ENCODE data around the gene NT5C2. TPM values are rescaled to one million over a fixed set of nuclear protein-coding genes. Genes with fewer than 3 reads are reported as not detected.
"Not testable (repeated sequence)": the region's sequence is repeated elsewhere in the genome, so short reads cannot be mapped to it uniquely, and the experiment has no call there.

The NT5C2 gene
- total and polyA plus RNA-seq, 9 donors: 84.1 to 179 (median 124) TPM

GRCh38 chr10:103130910-103131309 lies 62.2 kb downstream of the NT5C2 start:
- peaks cover 15% of the 10 kb centered on the region for H3K36me3 ChIP-seq (ENCODE audit: control insufficient read depth, insufficient read depth, low read length)
- no peak overlapping the region for H3K4me3 ChIP-seq (ENCODE audit: low read length)
- H3K27me3 ChIP-seq (ENCODE audit: control insufficient read depth, insufficient read depth, low read length): no peaks in the 10 kb centered on the region
- no peak overlapping the region for H3K27ac ChIP-seq (ENCODE audit: low read length)
- no peaks in the 10 kb centered on the region for H3K9me3 ChIP-seq (replicated peaks; ENCODE audit: control insufficient read depth, low read depth, low read length)
- no CpG with 5 or more reads among the region's 1 CpG for WGBS (ENCODE audit: insufficient coverage)
- no peaks in the 10 kb centered on the region for H3K4me1 ChIP-seq (ENCODE audit: control insufficient read depth, insufficient read depth, low read length)
- no peak for DNase-seq

DNA sequence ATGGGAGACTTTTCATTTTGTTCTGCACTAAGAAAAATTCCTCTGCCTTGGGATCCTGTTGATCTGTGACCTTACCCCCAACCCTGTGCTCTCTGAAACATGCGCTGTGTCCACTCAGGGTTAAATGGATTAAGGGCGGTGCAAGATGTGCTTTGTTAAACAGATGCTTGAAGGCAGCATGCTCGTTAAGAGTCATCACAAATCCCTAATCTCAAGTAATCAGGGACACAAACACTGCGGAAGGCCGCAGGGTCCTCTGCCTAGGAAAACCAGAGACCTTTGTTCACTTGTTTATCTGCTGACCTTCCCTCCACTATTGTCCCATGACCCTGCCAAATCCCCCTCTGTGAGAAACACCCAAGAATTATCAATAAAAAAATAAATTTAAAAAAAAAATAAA lies 62.9 kb downstream of the NT5C2 start:
- H3K27ac ChIP-seq (ENCODE audit: low read length); DNase-seq; H3K4me1 ChIP-seq (ENCODE audit: control insufficient read depth, insufficient read depth, low read length); H3K9me3 ChIP-seq (replicated peaks; ENCODE audit: control insufficient read depth, low read depth, low read length); H3K27me3 ChIP-seq (ENCODE audit: control insufficient read depth, insufficient read depth, low read length); H3K4me3 ChIP-seq (ENCODE audit: low read length): not testable (repeated sequence)
- peaks cover 16% of the 10 kb centered on the region for H3K36me3 ChIP-seq (ENCODE audit: control insufficient read depth, insufficient read depth, low read length)
- WGBS (ENCODE audit: insufficient coverage): no CpG with 5 or more reads among the region's 5 CpGs

DNA sequence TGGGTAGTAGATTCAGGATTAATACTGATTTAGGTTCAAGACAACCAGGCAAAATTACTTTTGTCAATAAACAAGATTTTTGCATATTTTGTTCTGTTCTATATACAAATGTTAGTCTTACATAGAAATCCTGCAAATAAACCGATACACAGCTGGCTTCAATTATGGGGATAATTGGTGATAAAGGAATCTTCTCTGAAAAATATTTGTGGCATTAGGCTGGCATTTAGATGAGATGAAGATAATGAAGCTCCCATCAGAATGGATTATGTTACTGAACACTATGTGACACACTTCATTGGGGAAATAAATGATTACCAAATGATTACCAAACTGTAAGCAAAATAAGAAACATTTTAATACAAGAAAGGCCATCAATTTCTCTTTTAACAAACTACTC lies 65.8 kb downstream of the NT5C2 start:
- Histone ChIP-seq H3K36me3 (ENCODE audit: control insufficient read depth, insufficient read depth, low read length) (peaks cover 7% of the 10 kb centered on the region), H3K4me1 (ENCODE audit: control insufficient read depth, insufficient read depth, low read length) (no peaks in the 10 kb centered on the region), H3K9me3 (replicated peaks; ENCODE audit: control insufficient read depth, low read depth, low read length) (no peaks in the 10 kb centered on the region), H3K4me3 (ENCODE audit: low read length) (no peak overlapping the region), H3K27ac (ENCODE audit: low read length) (no peak overlapping the region), H3K27me3 (ENCODE audit: control insufficient read depth, insufficient read depth, low read length) (no peaks in the 10 kb centered on the region)
- DNase-seq: no peak
- WGBS (ENCODE audit: insufficient coverage): no CpG with 5 or more reads among the region's 1 CpG

DNA sequence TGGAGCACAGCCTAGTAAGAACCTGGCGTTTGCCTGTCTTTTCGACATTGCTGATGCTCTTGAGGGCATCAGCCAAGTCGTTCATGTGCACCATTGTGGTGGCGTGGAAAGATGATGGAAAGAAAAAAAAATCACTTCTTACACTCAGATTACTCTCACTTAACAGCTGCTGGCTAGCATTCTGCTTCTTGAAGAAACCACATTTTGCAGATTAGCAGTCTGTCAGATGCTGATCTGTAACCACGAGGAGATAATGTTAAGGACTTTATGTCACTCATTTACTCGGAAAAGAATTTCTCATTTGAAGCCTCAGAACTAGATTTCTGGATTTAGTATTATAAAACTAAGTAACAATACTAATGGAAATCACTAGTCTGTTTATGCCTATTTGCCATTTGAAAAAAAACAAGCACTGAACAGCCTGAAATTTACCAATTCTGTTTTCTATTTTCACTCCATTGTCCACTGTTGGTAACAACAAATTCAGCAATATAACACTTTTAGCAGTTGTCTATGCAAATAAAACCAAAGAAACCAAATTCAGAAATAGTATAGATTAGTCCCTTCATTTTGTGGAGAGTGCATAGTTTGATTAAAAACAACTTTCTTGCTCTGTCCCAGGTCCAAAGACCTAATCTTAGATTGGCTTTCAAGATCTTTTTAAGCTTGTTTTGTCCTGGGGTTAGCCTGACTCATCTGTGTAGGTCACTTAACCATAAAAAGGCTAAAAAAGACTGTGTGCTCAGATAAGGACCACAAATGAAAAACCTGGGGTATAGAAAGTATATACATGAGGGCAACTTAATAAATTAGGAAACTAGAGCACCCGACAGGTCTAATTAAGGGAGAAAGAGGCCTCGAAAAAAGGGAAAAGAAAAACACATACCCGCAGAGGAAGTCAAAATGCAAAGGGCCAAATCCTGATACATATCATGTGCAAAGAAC lies 67.5 kb downstream of the NT5C2 start:
- no peaks in the 10 kb centered on the region for H3K9me3 ChIP-seq (replicated peaks; ENCODE audit: control insufficient read depth, low read depth, low read length)
- WGBS (ENCODE audit: insufficient coverage): 78% methylated on average over 3 of the region's 9 CpGs
- H3K36me3 ChIP-seq (ENCODE audit: control insufficient read depth, insufficient read depth, low read length): peaks cover 3% of the 10 kb centered on the region
- DNase-seq: no peak
- no peak overlapping the region for H3K27ac ChIP-seq (ENCODE audit: low read length)
- H3K4me1 ChIP-seq (ENCODE audit: control insufficient read depth, insufficient read depth, low read length): no peaks in the 10 kb centered on the region
- no peak overlapping the region for H3K4me3 ChIP-seq (ENCODE audit: low read length)
- H3K27me3 ChIP-seq (ENCODE audit: control insufficient read depth, insufficient read depth, low read length): no peaks in the 10 kb centered on the region

- no peaks in the 10 kb centered on the region for H3K4me1 ChIP-seq (ENCODE audit: control insufficient read depth, insufficient read depth, low read length)
- no peak overlapping the region for H3K4me3 ChIP-seq (ENCODE audit: low read length)
- no peaks in the 10 kb centered on the region for H3K27me3 ChIP-seq (ENCODE audit: control insufficient read depth, insufficient read depth, low read length)
- peaks cover 3% of the 10 kb centered on the region for H3K36me3 ChIP-seq (ENCODE audit: control insufficient read depth, insufficient read depth, low read length)
- H3K27ac ChIP-seq (ENCODE audit: low read length): no peak overlapping the region
- no peak for DNase-seq
- H3K9me3 ChIP-seq (replicated peaks; ENCODE audit: control insufficient read depth, low read depth, low read length): no peaks in the 10 kb centered on the region
- no CpG with 5 or more reads among the region's 4 CpGs for WGBS (ENCODE audit: insufficient coverage)
These were observed 68.5 kb downstream of the NT5C2 start for GRCh38 chr10:103124420-103125096.

DNA sequence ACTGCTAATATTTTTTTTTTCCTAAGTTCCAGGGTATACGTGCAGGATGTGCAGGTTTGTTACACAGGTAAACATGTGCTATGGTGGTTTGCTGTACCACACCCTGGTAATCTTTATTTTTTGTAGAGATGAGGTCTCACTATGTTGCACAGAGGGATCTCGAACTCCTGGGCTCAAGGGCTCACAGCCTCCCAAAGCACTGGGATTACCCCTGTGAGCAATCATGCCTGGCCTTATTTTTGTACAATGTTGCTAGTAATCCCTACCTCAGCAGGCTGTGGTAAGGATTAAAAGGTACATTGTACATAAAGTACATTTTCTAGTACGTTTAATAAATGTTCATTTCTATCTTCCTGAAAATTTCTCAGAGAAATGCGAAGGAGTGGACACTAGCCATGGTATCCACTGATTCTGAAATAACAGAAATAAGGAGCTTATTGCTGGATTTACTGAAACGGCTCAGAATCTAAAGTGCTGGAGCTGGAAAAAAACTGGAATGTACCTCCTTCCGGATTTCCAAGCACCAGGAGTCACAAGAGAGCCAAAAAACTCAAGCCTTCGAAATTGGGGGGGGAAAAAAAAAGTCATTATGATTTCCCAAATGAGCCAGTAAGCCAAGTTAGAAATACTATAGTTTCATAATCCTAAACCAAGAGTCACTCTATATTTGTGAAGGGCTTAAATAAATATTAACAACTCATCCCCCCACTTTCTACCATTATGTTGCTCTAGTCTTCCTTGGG lies 69.6 kb downstream of the NT5C2 start:
- no peaks in the 10 kb centered on the region for H3K4me1 ChIP-seq (ENCODE audit: control insufficient read depth, insufficient read depth, low read length)
- 14% methylated on average over 1 of the region's 7 CpGs for WGBS (ENCODE audit: insufficient coverage)
- H3K27me3 ChIP-seq (ENCODE audit: control insufficient read depth, insufficient read depth, low read length): no peaks in the 10 kb centered on the region
- H3K27ac ChIP-seq (ENCODE audit: low read length): no peak overlapping the region
- DNase-seq: peak; percentile 72
- no peaks in the 10 kb centered on the region for H3K9me3 ChIP-seq (replicated peaks; ENCODE audit: control insufficient read depth, low read depth, low read length)
- H3K4me3 ChIP-seq (ENCODE audit: low read length): no peak overlapping the region
- H3K36me3 ChIP-seq (ENCODE audit: control insufficient read depth, insufficient read depth, low read length): peaks cover 3% of the 10 kb centered on the region

DNA sequence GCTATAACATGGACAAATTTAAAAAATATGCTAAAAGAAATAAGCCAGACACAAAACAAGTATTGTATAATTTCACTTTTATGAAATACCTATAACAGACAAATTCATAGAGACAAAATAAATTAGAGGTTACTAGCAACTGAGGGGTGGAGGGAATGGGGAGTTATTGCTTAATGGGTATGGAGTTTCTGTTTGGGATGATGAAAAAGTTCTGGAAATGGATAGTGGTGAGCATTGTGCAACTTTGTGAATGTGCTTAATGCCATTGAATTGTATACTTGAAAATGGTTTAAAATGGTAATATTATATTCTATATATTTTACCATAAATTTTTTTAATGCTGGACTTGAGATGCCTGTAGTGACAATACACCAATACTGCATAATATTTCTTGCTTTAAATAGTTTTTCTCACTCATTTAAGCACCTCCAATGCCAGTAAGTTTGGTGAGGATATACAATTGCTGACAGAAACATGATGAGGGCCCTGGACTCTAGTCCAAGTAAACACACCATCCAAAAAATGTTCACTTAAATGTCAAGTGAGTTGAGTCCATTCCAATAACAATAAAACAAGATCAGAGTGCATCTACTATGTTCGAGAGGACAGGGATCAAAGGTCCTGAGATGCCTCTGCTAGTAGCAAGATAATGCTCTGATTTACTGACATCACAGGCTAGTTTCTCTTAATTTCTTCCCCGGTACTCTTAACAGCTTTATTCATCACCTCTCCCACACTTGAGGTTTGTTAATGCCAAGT lies 71.9 kb downstream of the NT5C2 start:
- DNase-seq: no peak
- Histone ChIP-seq H3K9me3 (replicated peaks; ENCODE audit: control insufficient read depth, low read depth, low read length) (no peaks in the 10 kb centered on the region), H3K27ac (ENCODE audit: low read length) (no peak overlapping the region), H3K4me3 (ENCODE audit: low read length) (no peak overlapping the region), H3K27me3 (ENCODE audit: control insufficient read depth, insufficient read depth, low read length) (no peaks in the 10 kb centered on the region), H3K4me1 (ENCODE audit: control insufficient read depth, insufficient read depth, low read length) (no peaks in the 10 kb centered on the region), H3K36me3 (ENCODE audit: control insufficient read depth, insufficient read depth, low read length) (peaks cover 3% of the 10 kb centered on the region)
- 20% methylated on average over 1 of the region's 2 CpGs for WGBS (ENCODE audit: insufficient coverage)

DNA sequence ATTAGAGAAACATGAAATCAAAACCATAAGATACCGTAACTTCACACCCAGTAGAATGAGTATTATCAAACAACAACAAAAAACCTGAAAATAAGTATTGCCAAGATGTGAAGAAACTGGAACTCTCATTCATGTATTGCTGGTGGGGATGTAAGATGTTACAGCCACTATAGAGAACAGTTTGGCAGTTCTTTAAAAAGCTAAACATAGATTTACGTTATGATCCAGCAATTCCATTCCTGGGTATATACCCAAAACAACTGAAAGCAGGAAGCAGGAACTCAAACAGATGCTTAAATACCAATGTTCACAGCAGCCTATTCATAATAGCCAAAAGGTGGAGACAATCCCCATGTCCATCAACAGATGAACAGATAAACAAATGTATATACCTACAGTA lies 72.5 kb downstream of the NT5C2 start:
- Histone ChIP-seq H3K36me3 (ENCODE audit: control insufficient read depth, insufficient read depth, low read length) (peaks cover 3% of the 10 kb centered on the region), H3K4me3 (ENCODE audit: low read length) (no peak overlapping the region), H3K27ac (ENCODE audit: low read length) (no peak overlapping the region), H3K4me1 (ENCODE audit: control insufficient read depth, insufficient read depth, low read length) (no peaks in the 10 kb centered on the region), H3K9me3 (replicated peaks; ENCODE audit: control insufficient read depth, low read depth, low read length) (no peaks in the 10 kb centered on the region), H3K27me3 (ENCODE audit: control insufficient read depth, insufficient read depth, low read length) (no peaks in the 10 kb centered on the region)
- no CpG with 5 or more reads among the region's 2 CpGs for WGBS (ENCODE audit: insufficient coverage)
- no peak for DNase-seq

- Histone ChIP-seq H3K4me1 (ENCODE audit: control insufficient read depth, insufficient read depth, low read length) (no peaks in the 10 kb centered on the region), H3K9me3 (replicated peaks; ENCODE audit: control insufficient read depth, low read depth, low read length) (no peaks in the 10 kb centered on the region), H3K27ac (ENCODE audit: low read length) (no peak overlapping the region), H3K27me3 (ENCODE audit: control insufficient read depth, insufficient read depth, low read length) (no peaks in the 10 kb centered on the region), H3K36me3 (ENCODE audit: control insufficient read depth, insufficient read depth, low read length) (no peaks in the 10 kb centered on the region), H3K4me3 (ENCODE audit: low read length) (no peak overlapping the region)
- WGBS (ENCODE audit: insufficient coverage): no CpG with 5 or more reads among the region's 2 CpGs
- DNase-seq: no peak
These were observed 75.8 kb downstream of the NT5C2 start for GRCh38 chr10:103117247-103117646.
